NT2/D1 (cell line): ENCODE data around the gene PKD2L2.

Source experiments
- DNase-seq: peaks from one replicate; pipeline ENCODE4 v3.0.0-alpha.2; 2011; ENCODE audit warnings: low read depth, low spot score
- H3K27me3 ChIP-seq: 2 replicates; pipeline ENCODE4 v1.6.0; 2011; ENCODE audit warnings: mild to moderate bottlenecking; ENCODE audit not compliant: insufficient read length, insufficient read depth
- H3K36me3 ChIP-seq: 2 replicates; pipeline ENCODE4 v1.6.1; 2011; ENCODE audit warnings: mild to moderate bottlenecking, low read length, mixed read lengths; ENCODE audit not compliant: insufficient read depth, insufficient read length
- H3K4me1 ChIP-seq: 2 replicates; pipeline ENCODE4 v1.5.1; 2011; ENCODE audit not compliant: insufficient read depth, insufficient read length
- H3K4me3 ChIP-seq: 2 replicates; pipeline ENCODE4 v1.5.1; 2011; ENCODE audit warnings: low read depth; ENCODE audit not compliant: insufficient read length
- H3K9ac ChIP-seq: 2 replicates; pipeline ENCODE4 v1.6.0; 2011; ENCODE audit warnings: low read depth; ENCODE audit not compliant: insufficient read length
- H3K9me3 ChIP-seq: 2 replicates; pipeline ENCODE4 v1.5.1; 2011; ENCODE audit warnings: mild to moderate bottlenecking, low read length; ENCODE audit not compliant: insufficient read depth
- SUZ12 ChIP-seq: IDR thresholded peaks from 2 replicates; pipeline ENCODE4 v1.6.1; 2011; ENCODE audit not compliant: insufficient read length, insufficient read depth; ENCODE audit errors: extremely low read depth
- YY1 ChIP-seq: IDR thresholded peaks from 2 replicates; pipeline ENCODE4 v1.6.1; 2011; ENCODE audit not compliant: insufficient read length, insufficient read depth
- ZNF274 ChIP-seq: IDR thresholded peaks from 2 replicates; pipeline ENCODE4 v1.6.1; 2011; ENCODE audit warnings: mild to moderate bottlenecking, low read depth, low read length

PKD2L2 gene

DNA sequence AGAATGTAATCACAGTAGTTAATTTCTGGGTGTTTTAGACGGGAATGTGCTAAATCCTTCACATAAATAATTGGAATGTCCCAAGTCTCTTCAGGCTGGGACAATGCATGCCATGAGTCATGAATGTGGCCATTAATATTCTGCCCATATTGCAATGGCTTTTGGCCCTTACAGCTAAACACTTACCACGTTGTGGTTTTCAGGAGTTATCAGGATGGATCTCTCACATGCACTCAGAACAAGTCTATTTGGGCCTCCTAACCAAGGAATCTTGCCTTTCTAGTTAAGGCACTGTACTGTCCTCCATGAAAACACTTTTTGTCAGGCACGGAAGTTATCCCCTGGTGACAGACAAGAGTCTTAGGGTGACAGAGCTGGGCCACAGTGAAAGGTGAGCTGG, 32.7 kb downstream of the PKD2L2 start:
- DNase-seq = no peak
- H3K36me3 ChIP-seq = no peaks in the 10 kb centered on the region
- H3K9me3 ChIP-seq = no peaks in the 10 kb centered on the region
- H3K9ac ChIP-seq = no peak overlapping the region
- no peak for TF ChIP-seq ZNF274
- no peak for TF ChIP-seq YY1
- no peak for TF ChIP-seq SUZ12
- no peaks in the 10 kb centered on the region for H3K4me1 ChIP-seq
- no peaks in the 10 kb centered on the region for H3K27me3 ChIP-seq
- H3K4me3 ChIP-seq = no peak overlapping the region

DNA sequence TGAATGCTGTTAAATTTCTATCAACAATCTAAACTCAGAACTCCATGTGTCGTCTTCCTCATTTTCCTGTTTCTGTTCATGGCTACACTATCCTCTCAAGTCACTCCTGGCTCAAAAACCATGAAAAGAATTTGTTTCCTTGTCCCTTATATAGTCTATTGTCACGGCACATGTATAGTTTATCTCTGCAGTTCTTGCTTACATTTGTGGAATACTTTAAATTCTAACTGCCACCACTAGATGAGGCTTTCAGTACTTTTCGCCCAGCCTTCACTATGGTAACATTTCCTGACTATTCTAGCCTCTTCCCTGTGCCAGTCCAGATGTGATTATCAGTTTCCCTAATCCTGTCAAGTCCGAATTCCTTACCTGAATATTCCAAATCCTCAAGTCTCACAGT, 34.6 kb downstream of the PKD2L2 start:
- no peaks in the 10 kb centered on the region for H3K36me3 ChIP-seq
- H3K9ac ChIP-seq = no peak overlapping the region
- no peak overlapping the region for H3K4me3 ChIP-seq
- TF ChIP-seq YY1 = no peak
- no peak for TF ChIP-seq ZNF274
- TF ChIP-seq SUZ12 = no peak
- H3K4me1 ChIP-seq = no peaks in the 10 kb centered on the region
- no peaks in the 10 kb centered on the region for H3K27me3 ChIP-seq
- DNase-seq = no peak
- H3K9me3 ChIP-seq = no peaks in the 10 kb centered on the region

DNA sequence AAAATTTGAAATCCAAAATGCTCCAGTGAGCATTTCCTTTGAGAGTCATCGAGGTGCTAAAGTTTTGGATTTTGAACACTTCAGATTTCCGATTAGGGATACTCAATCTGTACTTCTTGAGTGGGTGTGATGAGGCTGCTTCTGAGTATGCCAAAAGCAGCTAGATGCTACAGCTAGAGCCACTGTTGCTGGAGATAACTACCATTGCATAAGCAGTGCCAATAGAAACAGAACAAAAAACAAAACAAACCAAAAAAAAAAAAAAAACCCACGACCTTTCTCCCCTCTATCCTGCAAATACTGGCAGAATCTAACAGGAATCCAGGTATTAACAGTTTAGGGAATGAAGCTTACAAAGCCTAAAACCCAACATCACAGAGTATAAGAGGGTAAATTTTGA, 43.5 kb downstream of the PKD2L2 start:
- H3K27me3 ChIP-seq = no peaks in the 10 kb centered on the region
- no peak overlapping the region for H3K9ac ChIP-seq
- H3K4me1 ChIP-seq = no peaks in the 10 kb centered on the region
- no peak for TF ChIP-seq YY1
- TF ChIP-seq SUZ12 = no peak
- no peak for TF ChIP-seq ZNF274
- H3K4me3 ChIP-seq = no peak overlapping the region
- no peaks in the 10 kb centered on the region for H3K9me3 ChIP-seq
- H3K36me3 ChIP-seq = peaks cover 9% of the 10 kb centered on the region
- no peak for DNase-seq

DNA sequence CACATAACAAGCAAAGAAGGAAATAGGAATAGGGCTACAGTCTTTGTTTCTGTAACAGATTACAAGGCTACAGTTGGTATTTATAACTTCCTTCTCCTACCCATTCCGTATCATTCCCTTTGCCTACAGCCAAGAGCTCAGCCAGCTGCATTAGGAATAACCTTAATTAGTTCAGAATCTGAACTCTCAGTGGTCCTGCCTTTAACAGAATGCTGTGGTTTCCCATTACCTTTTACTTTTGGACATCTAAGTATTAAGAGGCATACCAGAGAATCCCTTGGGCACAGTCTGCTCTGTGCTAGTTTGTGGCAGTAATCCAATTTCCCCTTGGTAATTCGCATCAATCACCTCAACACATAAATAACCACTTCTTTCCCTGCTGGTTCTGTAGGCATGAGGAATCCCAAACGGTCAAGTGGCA, 44.2 kb downstream of the PKD2L2 start:
- Histone ChIP-seq H3K4me1 (no peaks in the 10 kb centered on the region), H3K4me3 (no peak overlapping the region), H3K9ac (no peak overlapping the region), H3K36me3 (peaks cover 16% of the 10 kb centered on the region), H3K9me3 (no peaks in the 10 kb centered on the region), H3K27me3 (no peaks in the 10 kb centered on the region)
- TF ChIP-seq ZNF274 (no peak), SUZ12 (no peak), YY1 (no peak)
- no peak for DNase-seq

DNA sequence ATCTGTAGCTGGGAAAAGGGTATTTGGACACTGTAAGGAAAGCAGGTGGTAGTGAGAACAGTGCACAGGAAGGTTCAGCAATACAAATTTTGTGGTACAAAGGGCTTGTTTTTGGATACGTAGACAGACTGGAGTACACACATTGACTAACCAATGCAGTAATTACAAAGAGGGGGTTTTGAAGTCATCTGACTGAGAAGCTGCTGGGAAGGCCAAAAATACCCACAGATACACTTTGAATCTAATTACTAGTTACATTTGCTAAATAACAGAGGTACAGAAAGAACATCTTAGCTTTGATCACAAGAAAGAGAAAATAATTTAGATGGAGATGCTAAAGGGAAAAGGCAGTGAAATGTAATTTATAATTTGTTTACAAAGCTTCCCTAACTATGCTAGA, 45.9 kb downstream of the PKD2L2 start:
- DNase-seq = no peak

DNA sequence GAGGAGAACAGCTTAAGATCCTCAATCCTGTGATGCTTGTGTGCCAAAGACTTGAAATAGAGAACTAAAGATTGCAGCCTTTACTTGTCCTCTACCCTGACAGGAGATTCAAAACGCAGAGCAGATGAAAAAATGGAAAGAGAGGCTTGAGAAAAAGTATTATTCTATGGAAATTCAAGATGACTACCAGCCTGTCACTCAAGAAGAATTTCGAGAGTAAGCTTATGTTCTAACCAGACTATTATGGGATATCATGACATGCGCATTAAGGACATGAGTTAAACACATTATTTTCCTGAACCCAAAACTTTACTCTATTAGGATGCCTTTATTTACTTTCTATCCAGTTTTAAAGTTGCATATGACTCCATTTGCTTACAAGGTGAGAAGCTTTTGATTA, 46.4 kb downstream of the PKD2L2 start:
- Histone ChIP-seq H3K4me1 (no peaks in the 10 kb centered on the region), H3K27me3 (no peaks in the 10 kb centered on the region), H3K9me3 (no peaks in the 10 kb centered on the region), H3K9ac (no peak overlapping the region), H3K4me3 (no peak overlapping the region), H3K36me3 (peaks cover 36% of the 10 kb centered on the region)
- no peak for DNase-seq
- TF ChIP-seq YY1 = no peak
- TF ChIP-seq SUZ12 = no peak
- no peak for TF ChIP-seq ZNF274

More for the DNA sequence above, 45.9 kb downstream of the PKD2L2 start:
- Histone ChIP-seq H3K9me3 (no peaks in the 10 kb centered on the region), H3K4me1 (no peaks in the 10 kb centered on the region), H3K36me3 (peaks cover 32% of the 10 kb centered on the region), H3K27me3 (no peaks in the 10 kb centered on the region), H3K9ac (no peak overlapping the region), H3K4me3 (no peak overlapping the region)
- TF ChIP-seq YY1 = no peak
- TF ChIP-seq SUZ12 = no peak

DNA sequence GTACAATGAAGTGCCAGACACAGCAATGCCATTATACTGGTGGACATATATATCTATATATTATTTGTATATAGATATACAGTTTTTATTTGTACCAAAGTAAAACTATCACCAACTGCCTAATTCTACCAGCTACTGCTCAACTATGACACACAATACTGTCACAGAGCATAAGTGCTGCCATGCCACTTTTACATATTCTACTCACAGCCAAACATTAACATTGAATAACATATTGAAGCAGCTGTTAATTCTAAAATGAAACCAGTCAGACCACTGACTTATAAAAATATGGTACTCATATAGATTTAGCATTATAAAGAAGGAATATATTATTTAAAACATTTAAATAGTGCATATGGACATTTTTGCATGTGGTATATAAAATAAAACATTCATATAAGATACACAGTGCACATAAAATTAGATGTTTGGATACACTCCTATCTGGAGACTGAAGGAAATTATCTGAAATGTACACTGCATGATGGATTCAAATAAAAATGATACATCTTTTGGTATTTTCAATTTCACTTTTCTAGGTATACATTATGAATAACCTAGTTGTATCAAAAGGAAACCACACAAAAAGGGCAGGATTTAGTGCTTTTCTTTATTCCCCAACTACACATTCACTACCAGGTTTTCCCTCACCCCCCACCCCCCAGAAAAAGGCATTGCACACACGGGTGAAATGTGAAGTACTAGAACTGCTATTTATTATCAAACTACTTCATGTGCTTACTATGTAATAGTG, 48.9 kb downstream of the PKD2L2 start:
- no peaks in the 10 kb centered on the region for H3K9me3 ChIP-seq
- no peaks in the 10 kb centered on the region for H3K27me3 ChIP-seq
- H3K4me1 ChIP-seq = no peaks in the 10 kb centered on the region
- peaks cover 60% of the 10 kb centered on the region for H3K36me3 ChIP-seq
- no peak overlapping the region for H3K4me3 ChIP-seq
- TF ChIP-seq SUZ12 = no peak
- no peak for TF ChIP-seq YY1
- no peak for TF ChIP-seq ZNF274
- no peak overlapping the region for H3K9ac ChIP-seq
- no peak for DNase-seq
